GM12878 (cell line): ENCODE measurements around the gene ALG10. TPM values are rescaled to one million over a fixed set of nuclear protein-coding genes. Genes with fewer than 3 reads are reported as not detected.

Source experiments
- ATF7 ChIP-seq: fragments of 450-650 bp; IDR thresholded peaks from 2 replicates; pipeline ENCODE4 v1.6.1; 2016; ENCODE audit warnings: low read depth, mild to moderate bottlenecking
- BACH1 ChIP-seq: fragments of 450-650 bp; IDR thresholded peaks from 2 replicates; pipeline ENCODE4 v1.6.1; 2017; ENCODE audit warnings: mild to moderate bottlenecking, borderline replicate concordance
- DPF2 ChIP-seq: fragments of 450-650 bp; IDR thresholded peaks from 2 replicates; pipeline ENCODE4 v1.6.1; 2017; ENCODE audit warnings: mild to moderate bottlenecking
- E2F4 ChIP-seq: IDR thresholded peaks from 2 replicates; pipeline ENCODE4 v1.6.1; 2012; ENCODE audit warnings: low read depth, low read length, improper control_type of control experiment
- EED ChIP-seq: sonication (generic); IDR thresholded peaks from 2 replicates; pipeline ENCODE4 v1.6.1; 2016; ENCODE audit warnings: antibody characterized with exemption, low read depth
- GABPA ChIP-seq: IDR thresholded peaks from 2 replicates; pipeline ENCODE4 v1.6.1; 2014; ENCODE audit warnings: antibody characterized with exemption, low read depth, mild to moderate bottlenecking, inconsistent platforms
- KLF5 ChIP-seq: fragments of 450-650 bp; IDR thresholded peaks from 2 replicates; pipeline ENCODE4 v1.6.1; 2014; ENCODE audit warnings: mild to moderate bottlenecking; ENCODE audit not compliant: partially characterized antibody
- RCOR1 ChIP-seq: conservative IDR thresholded peaks from 2 replicates; pipeline ENCODE4 v1.6.1; 2012; ENCODE audit warnings: low read depth, low read length, improper control_type of control experiment
- RELB ChIP-seq: fragments of 450-650 bp; IDR thresholded peaks from 2 replicates; pipeline ENCODE4 v1.6.1; 2017; ENCODE audit warnings: low read depth, mild to moderate bottlenecking, moderate library complexity
- SP1 ChIP-seq: IDR thresholded peaks from one replicate; pipeline ENCODE4 v1.6.1; 2011; ENCODE audit warnings: low read depth, low read length
- SREBF1 ChIP-seq: IDR thresholded peaks from 2 replicates; pipeline ENCODE4 v1.6.1; 2012; ENCODE audit warnings: mild to moderate bottlenecking, low read length
- WRNIP1 ChIP-seq: IDR thresholded peaks from 2 replicates; pipeline ENCODE4 v1.6.1; 2011; ENCODE audit warnings: low read depth, low read length, improper control_type of control experiment, borderline replicate concordance
- ZNF384 ChIP-seq: IDR thresholded peaks from 2 replicates; pipeline ENCODE4 v1.6.1; 2012; ENCODE audit warnings: low read depth, mild to moderate bottlenecking, low read length, improper control_type of control experiment, borderline replicate concordance
- ZNF622 ChIP-seq: fragments of 450-650 bp; IDR thresholded peaks from 2 replicates; pipeline ENCODE4 v1.6.1; 2017; ENCODE audit warnings: mild to moderate bottlenecking, inconsistent platforms
- ZZZ3 ChIP-seq: IDR thresholded peaks from 2 replicates; pipeline ENCODE4 v1.6.1; 2011; ENCODE audit warnings: low read depth; ENCODE audit not compliant: control insufficient read depth, insufficient read length
- polyA plus RNA-seq, 11 experiments: library from polyadenylated mRNA; depleted of rRNA in 4 of 11; unstranded in 6 of 11; stranded (reverse) in 5 of 11; fragments of >200 nt; fragmentation: Nextera tagmentation in 4 of 11; fragmentation: Illumina TruSeq in 1 of 11; extraction: Ambion mirVana in 4 of 11; extraction: Trizol in 1 of 11; gene quantifications; 1 replicate in 1 of 11; 2 replicates in 10 of 11; pipeline versions ENCODE4 v1.2.1 to v1.2.3, GENCODE V29; 2011 to 2016; ENCODE audit warnings: inconsistent platforms in 2 of 11, missing spikeins in 2 of 11, low read depth in 1 of 11
- total RNA-seq, 4 experiments: library from RNA; depleted of rRNA in 3 of 4; stranded (reverse); fragments of >200 nt in 3 of 4; fragmentation: Illumina TruSeq in 1 of 4; extraction: Trizol in 1 of 4; gene quantifications; 2 replicates each; pipeline versions ENCODE4 v1.2.1 to v1.2.3, GENCODE V29; 2013 to 2021
- TF ChIP-seq, protein P1 (sequence below): IDR thresholded peaks from 2 replicates; pipeline ENCODE4 v1.6.1; 2011; ENCODE audit warnings: low read depth, low read length, improper control_type of control experiment, borderline replicate concordance
- TF ChIP-seq, protein P2 (sequence below): IDR thresholded peaks from 2 replicates; pipeline ENCODE4 v1.6.1; 2011; ENCODE audit warnings: low read depth, mild to moderate bottlenecking, low read length, moderate library complexity, borderline replicate concordance; ENCODE audit errors: extremely low read depth
- TF ChIP-seq, protein P3 (sequence below): fragments of 450-650 bp; formaldehyde crosslinking; IDR thresholded peaks from 2 replicates; pipeline ENCODE4 v1.4.0; 2022; ENCODE audit warnings: mild to moderate bottlenecking, moderate library complexity
- TF ChIP-seq, protein P4 (sequence below): fragments of 450-650 bp; IDR thresholded peaks from 2 replicates; pipeline ENCODE4 v1.6.1; 2018; ENCODE audit warnings: mild to moderate bottlenecking, low read depth, moderate library complexity; ENCODE audit not compliant: partially characterized antibody

ALG10 gene
- total and polyA plus RNA-seq, 10 of the 15 experiments (the other 5 are each of a cell fraction or from before 2014, with no cell fraction given) = 3.1 to 25.4 (median 7.3) TPM

- 0 out of 2 replicates have a peak, but pooled peaks have one; percentile 58 for TF ChIP-seq RCOR1
- peak; percentile 97 for TF ChIP-seq WRNIP1
- no peak for TF ChIP-seq ZZZ3
- peak; percentile 74 for TF ChIP-seq E2F4
- TF ChIP-seq SP1 = peak; percentile 82
- TF ChIP-seq DPF2 = no peak
- TF ChIP-seq ZNF622 = no peak
- TF ChIP-seq, protein P1, sequence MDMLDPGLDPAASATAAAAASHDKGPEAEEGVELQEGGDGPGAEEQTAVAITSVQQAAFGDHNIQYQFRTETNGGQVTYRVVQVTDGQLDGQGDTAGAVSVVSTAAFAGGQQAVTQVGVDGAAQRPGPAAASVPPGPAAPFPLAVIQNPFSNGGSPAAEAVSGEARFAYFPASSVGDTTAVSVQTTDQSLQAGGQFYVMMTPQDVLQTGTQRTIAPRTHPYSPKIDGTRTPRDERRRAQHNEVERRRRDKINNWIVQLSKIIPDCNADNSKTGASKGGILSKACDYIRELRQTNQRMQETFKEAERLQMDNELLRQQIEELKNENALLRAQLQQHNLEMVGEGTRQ = no peak
- peak; percentile 55; the same call in 1 of the 2 replicates for TF ChIP-seq RELB
- peak; percentile 96 for TF ChIP-seq GABPA
- no peak for TF ChIP-seq ATF7
- TF ChIP-seq ZNF384 = peak; percentile 99
- TF ChIP-seq SREBF1 = peak; percentile 33; the same call in 1 of the 2 replicates
- TF ChIP-seq EED = no peak
- TF ChIP-seq BACH1 = no peak
- TF ChIP-seq, protein P2, sequence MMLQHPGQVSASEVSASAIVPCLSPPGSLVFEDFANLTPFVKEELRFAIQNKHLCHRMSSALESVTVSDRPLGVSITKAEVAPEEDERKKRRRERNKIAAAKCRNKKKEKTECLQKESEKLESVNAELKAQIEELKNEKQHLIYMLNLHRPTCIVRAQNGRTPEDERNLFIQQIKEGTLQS = no peak
- TF ChIP-seq, protein P3, sequence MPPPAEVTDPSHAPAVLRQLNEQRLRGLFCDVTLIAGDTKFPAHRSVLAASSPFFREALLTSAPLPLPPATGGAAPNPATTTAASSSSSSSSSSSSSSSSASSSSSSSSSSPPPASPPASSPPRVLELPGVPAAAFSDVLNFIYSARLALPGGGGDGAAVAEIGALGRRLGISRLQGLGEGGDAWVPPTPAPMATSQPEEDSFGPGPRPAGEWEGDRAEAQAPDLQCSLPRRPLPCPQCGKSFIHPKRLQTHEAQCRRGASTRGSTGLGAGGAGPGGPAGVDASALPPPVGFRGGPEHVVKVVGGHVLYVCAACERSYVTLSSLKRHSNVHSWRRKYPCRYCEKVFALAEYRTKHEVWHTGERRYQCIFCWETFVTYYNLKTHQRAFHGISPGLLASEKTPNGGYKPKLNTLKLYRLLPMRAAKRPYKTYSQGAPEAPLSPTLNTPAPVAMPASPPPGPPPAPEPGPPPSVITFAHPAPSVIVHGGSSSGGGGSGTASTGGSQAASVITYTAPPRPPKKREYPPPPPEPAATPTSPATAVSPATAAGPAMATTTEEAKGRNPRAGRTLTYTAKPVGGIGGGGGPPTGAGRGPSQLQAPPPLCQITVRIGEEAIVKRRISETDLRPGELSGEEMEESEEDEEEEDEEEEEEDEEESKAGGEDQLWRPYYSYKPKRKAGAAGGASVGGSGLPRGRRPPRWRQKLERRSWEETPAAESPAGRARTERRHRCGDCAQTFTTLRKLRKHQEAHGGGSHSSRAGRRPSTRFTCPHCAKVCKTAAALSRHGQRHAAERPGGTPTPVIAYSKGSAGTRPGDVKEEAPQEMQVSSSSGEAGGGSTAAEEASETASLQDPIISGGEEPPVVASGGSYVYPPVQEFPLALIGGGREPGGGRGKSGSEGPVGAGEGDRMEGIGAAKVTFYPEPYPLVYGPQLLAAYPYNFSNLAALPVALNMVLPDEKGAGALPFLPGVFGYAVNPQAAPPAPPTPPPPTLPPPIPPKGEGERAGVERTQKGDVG (CRISPR knock-in tag) = no peak
- no peak for TF ChIP-seq KLF5
- TF ChIP-seq, protein P4, sequence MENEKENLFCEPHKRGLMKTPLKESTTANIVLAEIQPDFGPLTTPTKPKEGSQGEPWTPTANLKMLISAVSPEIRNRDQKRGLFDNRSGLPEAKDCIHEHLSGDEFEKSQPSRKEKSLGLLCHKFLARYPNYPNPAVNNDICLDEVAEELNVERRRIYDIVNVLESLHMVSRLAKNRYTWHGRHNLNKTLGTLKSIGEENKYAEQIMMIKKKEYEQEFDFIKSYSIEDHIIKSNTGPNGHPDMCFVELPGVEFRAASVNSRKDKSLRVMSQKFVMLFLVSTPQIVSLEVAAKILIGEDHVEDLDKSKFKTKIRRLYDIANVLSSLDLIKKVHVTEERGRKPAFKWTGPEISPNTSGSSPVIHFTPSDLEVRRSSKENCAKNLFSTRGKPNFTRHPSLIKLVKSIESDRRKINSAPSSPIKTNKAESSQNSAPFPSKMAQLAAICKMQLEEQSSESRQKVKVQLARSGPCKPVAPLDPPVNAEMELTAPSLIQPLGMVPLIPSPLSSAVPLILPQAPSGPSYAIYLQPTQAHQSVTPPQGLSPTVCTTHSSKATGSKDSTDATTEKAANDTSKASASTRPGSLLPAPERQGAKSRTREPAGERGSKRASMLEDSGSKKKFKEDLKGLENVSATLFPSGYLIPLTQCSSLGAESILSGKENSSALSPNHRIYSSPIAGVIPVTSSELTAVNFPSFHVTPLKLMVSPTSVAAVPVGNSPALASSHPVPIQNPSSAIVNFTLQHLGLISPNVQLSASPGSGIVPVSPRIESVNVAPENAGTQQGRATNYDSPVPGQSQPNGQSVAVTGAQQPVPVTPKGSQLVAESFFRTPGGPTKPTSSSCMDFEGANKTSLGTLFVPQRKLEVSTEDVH = no peak
Observed at GRCh38 chr12:34022079-34022830, at the start of gene ALG10 (continued).
